HG03378 (cell line): ENCODE results near the gene MTMR2.
A peak's percentile ranks its signal among the peaks of the same experiment; 100 is the strongest.

Experiments
- ATAC-seq: cut with Tn5 transposase; IDR thresholded peaks from one replicate; pipeline ENCODE4 v1.9.1; 2021; ENCODE audit warnings: mild to moderate bottlenecking, moderate library complexity; ENCODE audit not compliant: unreplicated experiment

The MTMR2 gene

DNA sequence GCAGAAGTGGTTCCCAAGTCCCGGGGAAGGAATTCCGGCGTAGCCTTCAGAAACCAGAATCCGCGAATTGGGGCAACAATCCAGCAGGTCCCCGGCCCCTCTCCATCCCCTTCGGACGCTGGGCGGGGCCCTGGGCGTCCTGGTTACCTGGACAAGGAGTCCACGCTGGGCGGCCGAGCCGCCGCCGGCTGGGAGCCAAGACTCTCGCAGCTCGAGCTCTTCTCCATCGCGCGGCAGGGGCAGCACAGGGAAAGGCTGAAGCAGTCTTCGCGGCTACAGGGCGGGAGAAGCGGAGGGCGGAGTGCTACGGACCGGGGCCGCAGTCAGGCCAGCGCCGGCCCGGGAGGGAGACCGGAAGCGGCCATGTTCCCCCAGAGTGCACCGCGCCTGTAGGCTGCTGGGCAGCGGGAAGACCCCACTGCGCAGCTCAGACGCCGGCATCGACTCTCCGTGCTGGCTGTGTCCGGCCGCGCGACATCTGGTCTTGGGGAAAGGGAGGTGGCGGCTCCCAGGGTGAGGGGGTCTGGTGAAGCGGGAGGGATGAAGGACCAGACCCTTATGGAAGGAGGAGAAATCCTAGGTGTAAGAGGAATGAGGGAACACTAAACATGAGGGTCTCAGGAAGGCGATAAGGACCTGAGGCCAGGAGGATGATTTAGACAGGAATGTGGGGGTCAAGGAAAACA lies at the start of gene MTMR2:
TSS of gene MTMR2 (minus strand) at position 380 of the 686 bp plus-strand sequence. CDS start at position 227, 153 bp downstream.
- peak; percentile 95 for ATAC-seq

GRCh38 chr11:95972060-95972459 lies 48.2 kb upstream of the MTMR2 start:
- no peak for ATAC-seq

DNA sequence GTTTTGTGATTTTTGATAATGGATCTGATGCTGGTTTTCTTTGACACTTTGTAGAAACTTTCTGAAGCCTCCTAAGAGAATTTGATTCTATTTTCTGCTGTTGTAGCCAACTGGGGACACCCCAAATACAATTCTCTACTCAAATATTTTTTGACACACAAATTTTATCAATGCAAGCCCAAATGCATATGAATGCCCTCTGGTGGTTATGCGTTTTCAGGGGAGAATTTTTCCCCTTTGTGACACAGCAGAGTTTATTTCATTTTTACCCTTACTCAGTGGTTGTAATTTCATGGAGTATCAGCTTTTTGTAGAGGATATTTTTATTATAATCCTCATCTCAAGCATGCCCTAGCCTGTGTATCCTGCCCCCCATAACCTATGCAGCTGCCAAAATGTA lies 44.7 kb upstream of the MTMR2 start:
- ATAC-seq = no peak

DNA sequence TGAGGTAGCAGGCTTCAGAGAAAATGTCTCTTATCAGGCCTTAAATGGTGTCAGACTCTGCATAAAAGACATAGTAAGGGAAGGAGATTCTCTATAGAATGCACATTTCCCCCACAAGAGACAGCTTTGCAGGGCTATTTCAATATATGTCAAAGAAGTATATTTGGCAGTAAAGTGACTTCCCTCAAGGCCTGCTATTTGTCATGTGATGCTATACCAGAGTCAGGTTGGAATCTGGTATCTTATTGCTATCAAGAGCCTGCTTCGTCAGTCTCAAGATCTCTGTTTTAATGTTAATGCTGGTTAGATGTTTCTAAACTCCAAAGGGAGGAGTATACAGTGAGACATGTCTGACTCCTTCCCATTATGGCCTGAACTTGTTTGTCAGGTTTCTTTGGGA lies 40.4 kb upstream of the MTMR2 start:
- no peak for ATAC-seq

DNA sequence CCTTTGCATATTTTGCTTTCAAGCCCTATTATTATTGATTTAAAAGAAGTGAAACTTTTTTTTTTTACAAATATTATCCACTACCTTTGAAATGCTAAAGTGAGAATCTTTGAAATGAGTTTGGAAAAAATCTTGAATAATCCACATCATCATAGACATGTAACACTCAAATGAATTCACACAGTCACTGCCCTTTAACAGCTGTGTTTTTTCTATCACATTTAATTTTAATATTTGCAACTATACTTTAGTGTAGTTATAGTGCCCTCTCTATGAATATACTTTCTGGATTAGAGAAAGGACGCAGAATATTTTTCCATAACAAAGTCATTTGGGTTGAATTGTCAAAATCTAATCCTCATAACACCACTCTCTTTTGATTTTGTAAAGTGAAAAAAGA lies 37.9 kb upstream of the MTMR2 start:
- no peak for ATAC-seq

GRCh38 chr11:95950905-95951304 lies 27.0 kb upstream of the MTMR2 start:
- no peak for ATAC-seq

GRCh38 chr11:95948637-95949036 lies 24.7 kb upstream of the MTMR2 start:
- ATAC-seq = no peak

GRCh38 chr11:95944623-95945022 lies 20.7 kb upstream of the MTMR2 start:
- ATAC-seq = no peak

DNA sequence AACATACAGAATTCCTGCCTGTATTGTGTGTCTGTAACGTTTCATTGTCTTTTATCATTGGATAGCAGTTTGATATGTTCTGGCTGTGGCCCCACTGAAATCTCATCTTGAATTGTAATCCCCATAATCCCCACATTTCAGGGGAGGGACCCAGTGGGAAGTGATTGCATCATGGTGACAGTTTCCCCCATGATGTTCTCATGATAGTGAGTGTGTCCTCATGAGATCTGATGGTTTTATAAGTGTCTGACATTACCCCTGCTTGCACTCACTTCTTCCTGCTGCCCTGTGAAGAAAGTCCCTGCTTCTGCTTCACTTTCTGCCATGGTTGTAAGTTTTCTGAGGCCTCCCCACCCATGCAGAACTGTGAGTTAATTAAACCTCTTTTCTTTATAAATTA lies 19.6 kb upstream of the MTMR2 start:
- ATAC-seq = no peak

- no peak for ATAC-seq
Measured at GRCh38 chr11:95939091-95939490, 15.2 kb upstream of the MTMR2 start.

- ATAC-seq = no peak
Measured at GRCh38 chr11:95937358-95937757, 13.5 kb upstream of the MTMR2 start.

DNA sequence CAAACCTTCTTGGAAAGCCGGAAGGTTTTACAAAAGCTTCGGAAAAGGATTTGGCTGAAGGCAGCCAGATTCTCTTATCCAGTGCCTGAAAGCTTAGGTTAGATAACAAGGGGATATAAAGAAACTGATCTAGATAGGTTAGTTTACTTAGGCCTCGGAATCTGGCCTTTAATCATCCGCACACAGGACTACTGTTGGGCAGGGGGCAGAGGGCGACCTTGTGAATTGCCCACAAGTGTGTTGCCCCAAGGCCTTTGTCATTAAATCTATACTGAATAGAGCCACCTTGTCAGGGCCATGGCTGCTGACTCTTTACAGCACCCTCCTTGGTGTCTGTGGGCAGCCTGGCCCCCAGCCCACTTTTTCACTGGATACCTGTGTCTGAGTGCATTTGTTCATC lies 9.7 kb upstream of the MTMR2 start:
- ATAC-seq = no peak

DNA sequence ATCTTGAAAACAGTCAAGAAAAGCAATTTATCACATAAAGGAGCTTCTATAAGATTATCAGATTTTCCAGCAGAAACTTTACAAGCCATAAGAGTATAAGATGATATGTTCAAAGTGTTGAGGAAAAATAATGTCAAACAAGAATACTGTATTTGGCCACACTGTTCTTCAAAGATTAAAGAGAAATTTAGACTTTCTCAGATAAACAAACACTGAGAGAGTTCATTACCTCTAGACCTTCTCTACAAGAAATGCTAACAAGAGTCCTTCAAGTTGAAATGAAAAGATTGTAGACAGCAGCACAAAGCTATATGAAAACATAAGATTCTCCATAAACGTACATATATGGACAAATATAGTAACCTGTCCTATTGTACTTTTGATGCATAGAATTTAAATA lies 8.0 kb upstream of the MTMR2 start:
- no peak for ATAC-seq

- no peak for ATAC-seq
Measured at GRCh38 chr11:95930948-95931347, 7.0 kb upstream of the MTMR2 start.

GRCh38 chr11:95926726-95927125 lies 2.8 kb upstream of the MTMR2 start:
- no peak for ATAC-seq

DNA sequence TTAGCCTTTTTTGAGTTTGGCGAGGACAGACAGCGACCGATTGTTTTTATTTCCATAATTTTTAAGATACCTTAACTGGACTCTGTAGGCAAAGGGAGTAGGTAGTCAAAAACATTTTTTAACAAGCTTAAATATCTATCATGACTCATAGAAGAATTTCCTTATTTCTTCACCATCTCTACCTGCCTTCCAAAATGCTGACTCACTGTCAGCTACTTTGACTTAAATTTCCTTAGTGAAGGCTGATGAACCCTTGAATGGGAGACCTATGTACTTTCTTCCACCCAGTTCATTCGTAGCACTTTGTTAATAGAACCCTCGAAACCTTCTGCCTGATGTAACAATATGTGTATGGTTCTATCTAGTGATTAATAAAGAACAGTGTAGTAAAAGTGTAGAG lies 1.1 kb upstream of the MTMR2 start:
- no peak for ATAC-seq

- no peak for ATAC-seq
Measured at GRCh38 chr11:95924414-95924760, 480 bp upstream of the MTMR2 start.

GRCh38 chr11:95923439-95923727 lies 524 bp downstream of the MTMR2 start:
- peak; percentile 27 for ATAC-seq

GRCh38 chr11:95922536-95923438 lies 1.1 kb downstream of the MTMR2 start:
- no peak for ATAC-seq

GRCh38 chr11:95922099-95922498 lies 1.8 kb downstream of the MTMR2 start:
- no peak for ATAC-seq

- no peak for ATAC-seq
Measured at GRCh38 chr11:95920460-95921105, 3.3 kb downstream of the MTMR2 start.

DNA sequence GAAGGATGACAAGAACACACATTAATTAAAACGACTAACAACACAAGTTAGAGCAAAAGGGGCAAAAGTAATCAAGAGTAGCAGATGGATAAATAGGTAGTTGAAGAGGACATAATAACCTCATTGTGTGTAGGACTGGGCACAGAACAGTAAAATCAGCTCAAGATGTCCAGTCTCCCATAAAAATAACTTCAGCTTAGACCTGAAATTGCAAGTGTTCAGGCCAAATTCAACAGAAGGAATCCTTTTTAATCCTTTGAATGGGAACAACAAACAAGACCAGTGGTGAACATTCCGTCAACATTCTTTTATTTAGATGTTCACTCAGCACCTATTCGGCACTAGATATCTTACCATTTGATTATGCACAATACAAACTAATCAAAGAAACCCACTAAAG lies 4.4 kb downstream of the MTMR2 start:
- ATAC-seq = no peak
